NCI-H748 (cell line): ENCODE results near the gene EIF2B4.
A peak's percentile ranks its signal among the peaks of the same experiment; 100 is the strongest.

ENCODE experiments used
- DNase-seq: peaks from one replicate; lab custom pipeline; 2025; ENCODE audit not compliant: unreplicated experiment; lab: John Stamatoyannopoulos, UW

Gene EIF2B4

GRCh38 chr2:27370026-27370815 lies at the start of gene EIF2B4, which contains the start of gene SNX17:
TSS of gene EIF2B4 (minus strand) at chr2:27370338. CDS start at chr2:27370314, 24 bp downstream.
TSS of gene SNX17 (plus strand) at chr2:27370616. CDS start at chr2:27370744, 128 bp downstream.
- peak; percentile 99 for DNase-seq

- no peak for DNase-seq
Observed at GRCh38 chr2:27416151-27416550, 46.0 kb upstream of the EIF2B4 start.

- DNase-seq, result no peak
Observed at GRCh38 chr2:27412419-27413152, 42.4 kb upstream of the EIF2B4 start.

- peak; percentile 96 for DNase-seq
Observed at GRCh38 chr2:27409321-27410073, 39.4 kb upstream of the EIF2B4 start, which contains the start of gene PPM1G. TSS of gene PPM1G (minus strand) at chr2:27409591. CDS start at chr2:27409422, 169 bp downstream.

GRCh38 chr2:27408601-27409320 lies 38.6 kb upstream of the EIF2B4 start:
- DNase-seq, result peak; percentile 70

- peak; percentile 79 for DNase-seq
Observed at GRCh38 chr2:27407798-27408491, 37.8 kb upstream of the EIF2B4 start.

- no peak for DNase-seq
Observed at GRCh38 chr2:27400348-27401135, 30.4 kb upstream of the EIF2B4 start.

- no peak for DNase-seq
Observed at GRCh38 chr2:27398962-27399361, 28.8 kb upstream of the EIF2B4 start.

GRCh38 chr2:27393225-27393624 lies 23.1 kb upstream of the EIF2B4 start:
- DNase-seq, result no peak

- DNase-seq, result no peak
Observed at GRCh38 chr2:27390822-27391679, 20.9 kb upstream of the EIF2B4 start.

GRCh38 chr2:27381577-27382181 lies 11.5 kb upstream of the EIF2B4 start:
- DNase-seq, result no peak

GRCh38 chr2:27380626-27381545 lies 10.7 kb upstream of the EIF2B4 start, which contains the start of gene ZNF513:
TSS of gene ZNF513 (minus strand) at chr2:27380734. CDS start at chr2:27380526, 208 bp downstream.
- DNase-seq, result peak; percentile 97

GRCh38 chr2:27379836-27380625 lies 9.9 kb upstream of the EIF2B4 start:
- DNase-seq, result peak; percentile 77

GRCh38 chr2:27379383-27379835 lies 9.3 kb upstream of the EIF2B4 start:
- DNase-seq, result no peak

- DNase-seq, result no peak
Observed at GRCh38 chr2:27378809-27379290, 8.7 kb upstream of the EIF2B4 start.
